ENCODE measurements around the gene TYROBP.
A peak's percentile ranks its signal among the peaks of the same experiment; 100 is the strongest.
"Not testable (repeated sequence)": the region's sequence is repeated elsewhere in the genome, so short reads cannot be mapped to it uniquely, and the experiment has no call there.

The TYROBP gene

DNA sequence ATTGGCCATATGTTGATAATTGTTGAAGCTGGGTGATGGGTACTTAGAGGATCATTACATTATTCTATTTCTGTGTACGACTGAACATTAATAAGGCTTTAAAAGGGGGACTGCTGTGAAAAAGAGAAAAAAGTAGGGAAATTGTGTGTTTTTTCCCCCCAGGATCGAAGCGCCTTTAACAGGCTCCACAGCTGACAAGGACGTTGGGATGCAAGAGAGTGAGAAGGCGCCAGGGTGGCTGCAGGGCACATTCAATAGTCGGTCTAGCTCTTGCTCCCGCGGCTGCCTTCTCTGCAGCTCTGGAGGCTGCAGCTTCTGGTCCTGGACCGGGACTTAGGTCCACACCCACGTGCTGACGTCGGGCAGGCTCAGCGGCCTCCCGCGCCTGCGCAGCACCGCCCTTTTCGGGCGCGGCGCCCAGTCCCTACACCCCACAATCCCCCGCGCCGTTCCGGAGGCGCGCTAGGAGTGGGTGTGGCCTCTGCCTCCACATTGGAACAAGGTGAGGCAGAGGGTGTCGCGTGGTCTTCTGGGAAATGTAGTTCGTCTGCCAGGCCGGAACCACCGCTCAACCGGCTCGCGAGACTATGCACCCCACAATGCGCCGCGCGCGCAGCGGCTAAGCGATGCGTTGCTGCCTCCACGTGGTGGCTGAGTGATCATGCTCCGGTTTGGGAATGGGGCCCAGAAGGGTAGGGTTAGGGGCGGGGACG is 23.2 kb upstream of the TYROBP start:
- peak; percentile 95 for DNase-seq

- no peak for DNase-seq
Measured at GRCh38 chr19:35929876-35930275, 21.8 kb upstream of the TYROBP start.

DNA sequence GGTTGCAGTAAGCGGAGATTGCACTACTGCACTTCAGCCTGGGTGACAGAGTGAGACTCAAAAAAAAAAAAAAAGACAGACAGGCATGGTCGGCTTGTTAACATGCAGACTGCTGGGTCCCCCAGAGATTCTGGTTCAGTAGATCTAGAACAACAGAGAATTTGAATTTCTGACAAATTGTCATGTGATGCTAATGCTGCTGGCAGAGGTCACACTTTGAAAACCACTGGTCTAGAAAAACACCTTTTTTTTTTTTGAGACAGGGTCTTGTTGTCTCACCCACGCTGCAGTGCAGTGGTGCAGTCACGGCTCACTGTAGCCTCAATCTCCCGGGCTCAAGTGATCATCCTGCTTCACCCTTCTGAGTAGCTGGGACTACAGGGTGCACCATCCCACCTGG is 20.4 kb upstream of the TYROBP start:
- no peak for DNase-seq

DNA sequence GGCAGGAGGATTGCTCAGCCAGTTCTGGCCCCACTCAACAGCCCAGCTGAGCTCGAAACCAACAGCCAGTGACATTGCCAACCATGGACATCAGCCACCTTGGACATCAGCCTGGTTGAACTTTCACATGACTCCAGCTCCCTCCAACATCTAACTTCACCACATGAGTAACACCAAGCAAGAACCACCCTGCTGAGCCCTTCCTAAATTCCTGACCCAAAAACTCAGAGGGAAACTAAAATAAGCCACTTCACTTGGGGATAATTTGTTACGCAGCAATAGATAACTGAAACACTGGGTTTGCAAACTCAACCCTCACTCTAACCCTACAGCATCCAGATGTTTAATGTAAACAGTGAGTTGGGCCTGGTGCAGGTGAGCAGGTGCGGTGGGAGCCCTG is 17.4 kb upstream of the TYROBP start:
- DNase-seq: no peak

GRCh38 chr19:35921012-35921411 is 12.9 kb upstream of the TYROBP start:
- DNase-seq: no peak

DNA sequence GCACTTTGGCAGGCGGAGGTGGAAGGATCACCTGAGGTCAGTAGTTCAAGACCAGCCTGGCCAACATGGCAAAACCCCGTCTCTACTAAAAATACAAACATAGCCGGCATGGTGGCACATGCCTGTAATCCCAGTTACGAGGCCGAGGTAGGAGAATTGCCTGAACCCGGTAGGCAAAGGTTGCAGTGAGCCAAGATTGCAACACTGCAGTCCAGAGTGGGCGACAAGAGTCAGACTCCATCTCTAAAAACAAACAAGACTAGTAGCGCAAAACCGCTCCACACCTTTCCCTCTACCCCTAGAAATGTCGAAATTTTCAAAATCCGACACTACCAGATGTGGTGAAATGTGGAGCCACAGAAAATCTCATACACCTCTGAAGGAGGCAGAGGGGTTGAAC is 11.2 kb upstream of the TYROBP start:
- DNase-seq: no peak

GRCh38 chr19:35915443-35915842 is 7.3 kb upstream of the TYROBP start:
- DNase-seq: no peak

DNA sequence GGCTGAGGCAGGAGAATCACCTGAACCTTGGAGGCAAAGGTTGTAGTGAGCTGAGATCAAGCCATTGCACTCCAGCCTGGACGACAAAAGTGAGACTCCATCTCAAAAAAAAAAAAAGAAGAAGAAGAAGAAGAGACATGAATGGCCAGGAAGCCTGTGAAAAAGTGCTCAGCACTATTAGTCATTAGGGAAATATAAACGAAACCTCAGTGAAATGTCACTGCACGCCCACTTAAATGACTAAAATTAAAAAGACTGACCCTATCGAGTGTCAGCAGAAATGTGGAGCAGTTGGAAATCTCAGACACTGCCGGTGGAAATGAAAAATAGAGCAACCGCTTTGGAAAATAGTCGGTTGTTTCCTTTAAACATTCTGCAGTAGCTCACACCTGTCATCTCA is 5.5 kb upstream of the TYROBP start:
- DNase-seq: no peak

GRCh38 chr19:35911790-35912189 is 3.7 kb upstream of the TYROBP start:
- DNase-seq: no peak

DNA sequence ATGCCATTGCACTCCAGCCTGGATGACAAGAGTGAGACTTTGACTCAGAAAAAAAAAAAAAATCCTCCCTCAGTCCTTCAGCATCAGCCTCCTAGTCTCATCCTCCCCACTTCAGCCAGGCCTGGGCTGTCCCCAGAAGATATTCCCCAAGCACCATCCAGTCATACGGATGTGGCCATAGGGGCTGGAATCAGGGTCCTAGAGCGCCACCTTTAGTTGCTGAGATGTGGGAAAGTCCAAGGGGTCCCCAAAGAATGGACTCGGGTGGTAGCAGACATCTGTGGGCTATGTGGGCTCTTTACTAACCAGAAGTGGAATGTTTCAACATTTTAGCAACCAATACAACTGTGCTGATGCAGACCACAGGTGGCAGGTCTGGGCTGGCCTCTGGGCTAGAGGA is 3.1 kb upstream of the TYROBP start:
- DNase-seq: no peak

- not testable (repeated sequence) for DNase-seq
Measured at GRCh38 chr19:35910355-35910754, 2.3 kb upstream of the TYROBP start.

GRCh38 chr19:35909684-35910035 is 1.6 kb upstream of the TYROBP start:
- no peak for DNase-seq

GRCh38 chr19:35908973-35909683 is 1.0 kb upstream of the TYROBP start:
- DNase-seq: no peak

DNA sequence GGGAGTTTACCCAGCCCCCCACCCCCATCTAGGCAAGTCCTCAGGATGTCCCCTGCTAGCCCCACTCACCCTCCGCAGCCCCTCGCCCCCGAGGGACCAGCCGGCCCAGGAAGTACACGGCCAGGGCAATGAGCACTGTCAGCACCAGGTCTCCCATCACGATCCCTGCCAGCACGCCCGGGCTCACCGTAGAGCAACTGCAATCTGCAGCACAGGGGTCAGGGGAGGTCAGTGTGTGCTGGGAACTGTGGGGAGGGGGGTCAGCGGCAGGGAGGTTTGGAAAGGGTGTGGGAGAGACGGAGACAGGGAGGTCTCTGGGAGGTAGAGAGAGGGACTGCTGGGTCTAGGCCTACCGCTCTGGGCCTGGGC is 734 bp downstream of the TYROBP start:
- DNase-seq: no peak

- DNase-seq: no peak
Measured at GRCh38 chr19:35905178-35905727, 2.8 kb downstream of the TYROBP start.

DNA sequence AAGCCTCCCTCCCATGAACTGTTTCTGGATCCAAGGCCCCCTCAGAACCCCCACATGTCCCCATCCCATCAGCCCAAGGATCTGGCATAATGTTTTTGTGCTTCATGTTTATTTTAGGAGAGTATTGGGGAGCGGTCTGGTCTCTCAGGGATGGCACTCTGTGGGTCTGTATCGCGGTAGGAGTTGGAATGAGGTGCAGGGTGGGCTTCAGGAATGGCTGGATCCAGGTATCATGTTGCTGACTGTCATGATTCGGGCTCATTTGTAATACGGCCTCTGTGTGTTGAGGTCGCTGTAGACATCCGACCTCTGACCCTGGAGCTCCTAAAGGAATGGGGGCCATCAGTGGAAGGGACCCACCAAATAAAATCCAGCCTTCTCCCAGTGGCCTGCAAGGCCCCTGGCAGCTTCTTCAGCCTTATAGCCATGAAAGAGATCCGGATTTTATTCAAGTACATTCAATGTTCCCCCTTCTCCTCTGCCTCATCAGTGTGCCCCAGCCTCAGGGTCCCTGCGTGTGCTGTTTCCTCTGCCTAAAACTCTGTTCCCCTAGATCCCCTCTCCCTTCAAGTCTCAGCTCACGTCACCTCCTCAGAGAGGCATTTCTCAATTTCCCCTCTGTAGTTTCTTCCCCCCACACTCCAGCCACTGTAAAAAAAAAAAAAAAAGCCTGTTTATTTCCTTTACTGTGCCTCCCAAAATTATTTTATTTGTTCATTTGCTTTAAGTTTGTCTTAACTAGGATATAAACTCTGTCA is 3.6 kb downstream of the TYROBP start:
- DNase-seq: no peak

GRCh38 chr19:35903550-35904179 is 4.4 kb downstream of the TYROBP start:
- peak; percentile 37 for DNase-seq

DNA sequence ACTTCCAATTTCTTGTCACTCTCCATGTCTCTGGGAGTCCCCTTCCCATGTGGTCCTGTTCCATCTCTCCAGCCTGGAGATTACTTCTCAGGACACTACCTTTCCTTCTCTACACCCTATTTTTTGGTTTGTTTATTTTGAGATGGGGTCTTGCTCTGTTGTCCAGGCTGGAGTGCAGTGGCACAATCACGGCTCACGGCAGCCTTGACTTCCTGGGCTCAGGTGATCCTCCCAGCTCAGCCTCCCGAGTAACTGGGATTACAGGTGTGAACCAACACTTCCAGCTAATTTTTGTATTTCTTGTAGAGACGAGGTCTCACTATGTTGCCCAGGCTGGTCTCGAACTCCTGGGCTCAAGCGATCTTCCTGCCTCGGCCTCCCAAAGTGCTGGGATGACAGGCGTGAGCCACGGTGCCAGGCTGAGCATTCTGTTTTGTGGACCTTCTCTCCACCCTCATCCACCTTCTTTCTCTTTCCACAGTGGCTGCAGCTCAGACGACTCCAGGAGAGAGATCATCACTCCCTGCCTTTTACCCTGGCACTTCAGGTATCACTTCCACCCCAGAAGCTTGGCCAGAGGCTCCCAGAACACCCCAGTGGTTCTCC is 5.1 kb downstream of the TYROBP start:
- DNase-seq: no peak

DNA sequence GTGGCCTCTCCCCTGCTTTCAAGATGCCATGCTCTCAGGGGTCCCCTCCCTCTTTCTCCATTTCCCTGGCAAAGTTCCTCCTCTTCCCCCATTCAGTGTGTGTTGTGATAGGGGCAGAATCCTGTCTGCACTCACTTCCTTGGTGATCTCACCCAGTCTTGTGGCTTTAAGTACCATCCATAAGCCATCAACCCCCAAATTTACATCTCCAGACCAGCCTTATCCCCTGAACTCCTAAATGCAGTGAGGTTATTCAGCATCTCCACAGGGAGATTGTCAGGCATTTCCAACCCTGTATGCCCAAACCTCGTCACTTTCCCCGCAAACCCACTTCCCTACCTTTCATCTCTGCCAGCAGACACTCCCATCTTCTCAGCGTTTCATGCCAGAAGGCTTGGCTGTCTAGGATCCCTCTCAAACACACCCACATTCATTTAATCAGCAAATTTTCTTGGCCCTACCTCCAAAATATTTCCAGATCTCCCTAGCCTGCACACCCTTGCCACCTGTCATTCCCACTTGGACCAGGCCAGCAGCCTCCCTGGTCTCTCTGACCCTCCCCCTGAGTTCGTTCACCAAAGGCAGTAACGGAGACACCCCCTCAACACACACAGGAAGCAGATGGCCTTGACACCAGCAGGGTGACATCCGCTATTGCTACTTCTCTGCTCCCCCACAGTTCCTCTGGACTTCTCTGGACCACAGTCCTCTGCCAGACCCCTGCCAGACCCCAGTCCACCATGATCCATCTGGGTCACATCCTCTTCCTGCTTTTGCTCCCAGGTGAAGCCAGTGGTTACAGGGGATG is 6.0 kb downstream of the TYROBP start, which contains the start of gene HCST:
TSS of gene HCST (plus strand) at position 676 of the 808 bp plus-strand sequence. CDS start at position 741, 65 bp downstream.
- no peak for DNase-seq

DNA sequence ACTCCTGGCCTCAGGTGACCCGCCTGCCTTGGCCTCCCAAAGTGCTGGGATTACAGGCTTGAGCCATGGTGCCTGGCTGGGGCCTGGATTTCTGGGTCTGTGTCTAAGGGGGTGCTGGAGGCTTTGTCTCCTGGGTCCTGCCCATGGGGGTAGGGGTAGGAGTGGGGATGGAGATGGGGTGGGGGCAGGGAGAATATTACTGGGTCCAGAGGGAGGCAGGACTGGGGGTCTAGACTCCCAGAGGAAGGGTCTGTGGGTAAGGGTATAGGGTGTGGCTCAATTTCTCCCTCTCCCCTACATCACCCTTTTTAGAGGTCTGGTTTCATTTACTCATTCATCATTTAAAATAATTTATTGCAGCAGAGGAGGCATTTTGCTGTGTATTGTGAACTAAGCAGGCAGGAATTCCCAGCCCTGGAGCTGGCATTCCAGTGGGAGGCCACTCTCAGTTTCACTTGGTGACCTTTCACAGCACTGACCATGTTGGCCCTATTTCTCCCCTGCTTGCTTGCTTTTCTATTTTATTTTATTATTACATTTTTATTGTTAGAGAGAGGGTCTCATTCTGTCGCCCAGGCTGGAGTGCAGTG is 6.9 kb downstream of the TYROBP start:
- DNase-seq: no peak

DNA sequence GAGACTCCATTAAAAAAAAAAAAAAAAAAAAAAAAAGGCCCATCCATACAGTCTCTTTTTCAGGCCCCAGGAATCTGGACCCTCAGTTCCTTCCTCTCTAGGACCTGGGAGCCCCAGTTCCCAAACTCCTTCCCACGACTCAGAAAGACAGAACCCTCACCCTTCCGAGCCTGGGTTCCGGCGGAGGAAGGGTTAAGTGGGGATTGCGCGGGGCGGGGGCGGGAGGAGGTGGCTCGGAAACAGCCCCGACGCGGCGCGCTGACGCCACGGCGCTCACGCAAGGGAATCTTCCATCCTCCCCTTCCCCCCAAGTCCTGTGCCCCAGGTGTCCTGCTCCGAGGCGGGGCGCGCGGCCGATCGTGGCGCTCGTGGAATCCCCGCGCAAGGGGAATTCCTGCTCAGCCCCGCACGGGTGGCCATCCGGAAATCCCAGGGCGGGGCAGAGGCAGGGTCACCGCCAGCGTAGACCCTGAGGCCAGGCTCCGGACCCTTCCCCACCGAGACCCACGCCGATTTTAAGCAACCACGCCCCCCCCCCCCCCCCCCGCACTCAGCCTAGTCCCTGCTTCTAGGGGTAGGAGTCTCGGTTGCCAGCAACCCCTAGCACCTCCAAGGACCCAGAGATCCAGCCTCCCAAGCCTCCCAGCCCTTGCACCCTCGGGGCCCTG is 8.4 kb downstream of the TYROBP start:
- DNase-seq: peak; percentile 54
